Head of caudate nucleus (tissue), 42 donors: ENCODE results near the gene ACD.

Source experiments
- DNase-seq, 42 donors: peaks; one replicate each; pipeline versions ENCODE4 v3.0.0 to v3.0.0-alpha.2; 2020 to 2021; ENCODE audit warnings: mixed read lengths in 7 of 42
- intact Hi-C: fragments of 100-400 bp; cut with DNase I; formaldehyde crosslinking; loops from one replicate; pipeline ENCODE4 v1.15.0; 2022

ACD gene

GRCh38 chr16:67653128-67653788 lies 6.8 kb downstream of the ACD start:
- intact Hi-C loops, result no loop called here
- DNase-seq, result peak in 7 of 42 donors; percentile 18 to 51 (median 46)

GRCh38 chr16:67652578-67653127 lies 7.4 kb downstream of the ACD start:
- DNase-seq, result peak in 9 of 42 donors; percentile 18 to 60 (median 40)
- intact Hi-C loops, result no loop called here

GRCh38 chr16:67651847-67652246 lies 8.2 kb downstream of the ACD start:
- intact Hi-C loops, result no loop called here
- DNase-seq, result no peak

- DNase-seq, result no peak
- intact Hi-C loops, result no loop called here
Measured at GRCh38 chr16:67651039-67651438, 9.0 kb downstream of the ACD start.

- intact Hi-C loops, result no loop called here
- no peak for DNase-seq
Measured at GRCh38 chr16:67650023-67650422, 10.0 kb downstream of the ACD start.

- DNase-seq, result no peak
- intact Hi-C loops, result no loop called here
Measured at GRCh38 chr16:67649494-67649931, 10.5 kb downstream of the ACD start.

GRCh38 chr16:67648764-67649407 lies 11.2 kb downstream of the ACD start:
- intact Hi-C loops, result no loop called here
- peak in 8 of 42 donors; percentile 33 to 60 (median 46) for DNase-seq

GRCh38 chr16:67648088-67648763 lies 11.8 kb downstream of the ACD start:
- no peak for DNase-seq
- intact Hi-C loops, result no loop called here

GRCh38 chr16:67647681-67648080 lies 12.4 kb downstream of the ACD start:
- no peak for DNase-seq
- intact Hi-C loops, result no loop called here

- DNase-seq, result no peak
- intact Hi-C loops, result no loop called here
Measured at GRCh38 chr16:67647111-67647651, 12.9 kb downstream of the ACD start.

- no peak for DNase-seq
Measured at GRCh38 chr16:67645397-67646121, 14.5 kb downstream of the ACD start.

GRCh38 chr16:67644038-67644437 lies 16.0 kb downstream of the ACD start:
- DNase-seq, result no peak
- intact Hi-C loops, result no loop called here

More at GRCh38 chr16:67645397-67646121, 14.5 kb downstream of the ACD start:
- intact Hi-C loops, result no loop called here

GRCh38 chr16:67641779-67642708 lies 18.0 kb downstream of the ACD start:
- DNase-seq, result peak in 37 of 42 donors; percentile 33 to 84 (median 67)
- intact Hi-C loops, result no loop called here

- no peak for DNase-seq
- intact Hi-C loops, result no loop called here
Measured at GRCh38 chr16:67637625-67638024, 22.4 kb downstream of the ACD start.

- intact Hi-C loops, result no loop called here
- no peak for DNase-seq
Measured at GRCh38 chr16:67636713-67637112, 23.3 kb downstream of the ACD start.

- intact Hi-C loops, result no loop called here
- DNase-seq, result peak in 41 of 42 donors; percentile 27 to 89 (median 71)
Measured at GRCh38 chr16:67632415-67633172, 27.5 kb downstream of the ACD start.

GRCh38 chr16:67628216-67628615 lies 31.8 kb downstream of the ACD start:
- no peak for DNase-seq
- intact Hi-C loops, result no loop called here
